NCI-H510A (cell line): ENCODE measurements around the gene SCGB1A1.
"Not testable (repeated sequence)": the region's sequence is repeated elsewhere in the genome, so short reads cannot be mapped to it uniquely, and the experiment has no call there.

Experiments used
- DNase-seq: peaks from one replicate; lab custom pipeline; 2025; lab: John Stamatoyannopoulos, UW

Gene SCGB1A1

DNA sequence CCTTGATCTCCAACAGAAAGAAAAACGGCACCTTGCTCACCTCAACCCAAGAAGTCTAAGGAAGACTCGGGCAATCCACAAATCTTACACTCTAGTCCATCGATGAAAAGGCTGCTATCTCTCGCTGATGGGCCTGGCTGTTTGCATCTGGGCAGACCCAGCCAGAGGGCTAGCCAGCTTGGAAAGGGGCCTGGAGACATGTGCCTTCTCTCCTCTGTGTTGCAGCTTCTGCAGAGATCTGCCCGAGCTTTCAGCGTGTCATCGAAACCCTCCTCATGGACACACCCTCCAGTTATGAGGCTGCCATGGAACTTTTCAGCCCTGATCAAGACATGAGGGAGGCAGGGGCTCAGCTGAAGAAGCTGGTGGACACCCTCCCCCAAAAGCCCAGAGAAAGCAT lies 3.2 kb downstream of the SCGB1A1 start:
- DNase-seq, result no peak

DNA sequence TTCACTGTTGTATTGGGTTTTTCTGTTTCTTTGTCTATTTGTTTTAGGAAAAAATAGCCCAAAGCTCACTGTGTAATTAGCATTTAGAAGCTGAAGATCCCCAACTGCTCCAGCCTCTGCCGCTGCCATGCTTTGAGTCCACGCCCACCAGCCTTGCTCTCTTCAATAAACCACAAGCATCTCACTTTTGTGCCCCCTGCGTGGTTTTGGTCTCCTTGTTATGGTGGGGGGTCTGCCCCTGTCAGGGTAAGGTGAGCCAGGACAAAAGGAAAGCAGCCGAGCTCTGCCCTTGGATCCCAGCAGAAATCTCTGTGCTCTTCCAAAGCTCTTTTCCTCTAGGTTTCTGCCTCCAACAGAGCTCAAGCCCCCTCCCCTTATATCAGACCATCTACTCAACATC lies 4.2 kb downstream of the SCGB1A1 start:
- no peak for DNase-seq

DNA sequence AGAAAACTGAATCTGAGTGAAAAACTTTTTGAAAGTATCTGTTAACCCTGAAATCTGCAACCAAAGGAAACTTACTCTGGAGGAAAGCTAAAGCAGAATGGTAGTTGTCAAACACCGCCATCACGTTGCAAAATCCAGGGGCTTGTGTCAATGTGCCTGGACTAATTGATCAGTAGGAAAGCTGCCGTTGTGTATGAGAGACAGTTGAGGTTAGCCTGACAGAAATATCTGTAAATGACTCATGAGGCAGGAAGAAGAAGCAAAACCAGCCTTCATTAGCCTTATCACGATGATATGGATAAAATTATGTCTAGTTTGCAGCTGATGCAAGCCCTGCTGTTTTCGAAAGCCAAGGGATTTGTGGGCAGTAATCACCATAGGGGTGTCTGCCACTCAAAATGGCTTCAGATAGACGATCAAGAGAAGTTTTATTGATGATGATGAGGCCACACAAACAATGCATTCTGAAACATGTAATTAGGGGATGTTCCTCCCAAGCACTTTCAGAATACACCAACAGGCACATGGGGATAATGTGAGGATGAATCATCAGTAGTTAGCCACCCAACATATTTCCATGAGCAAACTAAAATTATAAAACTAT lies 8.9 kb downstream of the SCGB1A1 start:
- no peak for DNase-seq

DNA sequence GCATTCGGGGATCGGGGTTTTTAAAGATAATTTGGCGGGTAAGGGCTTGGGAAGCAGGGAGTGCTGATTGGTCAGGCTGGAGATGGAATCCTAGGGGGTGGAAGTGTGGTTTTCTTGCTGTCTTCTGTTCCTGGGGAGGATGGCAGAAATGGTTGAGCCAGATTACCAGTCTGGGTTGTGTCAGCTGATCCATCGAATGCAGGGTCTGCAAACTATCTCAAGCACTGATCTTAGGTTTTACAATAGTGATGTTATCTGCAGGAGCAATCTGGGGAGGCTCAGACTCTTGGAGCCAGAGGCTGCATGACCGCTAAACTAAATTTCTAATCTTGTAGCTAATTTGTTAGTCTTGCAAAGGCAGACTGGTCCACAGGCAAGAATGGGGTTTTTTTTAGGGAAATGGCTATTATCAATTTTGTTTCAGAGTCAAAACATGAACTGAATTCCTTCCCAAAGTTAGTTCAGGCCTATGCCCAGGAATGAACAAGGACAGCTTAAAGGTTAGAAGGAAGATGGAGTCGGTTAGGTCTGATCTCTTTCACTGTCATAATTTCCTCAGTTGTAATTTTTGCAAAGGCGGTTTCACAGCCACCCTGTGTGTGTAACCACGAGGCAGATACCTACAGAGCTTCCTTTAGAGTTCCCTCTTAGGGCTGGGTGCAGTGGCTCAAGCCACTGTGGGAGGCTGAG lies 10.2 kb downstream of the SCGB1A1 start:
- DNase-seq, result no peak

DNA sequence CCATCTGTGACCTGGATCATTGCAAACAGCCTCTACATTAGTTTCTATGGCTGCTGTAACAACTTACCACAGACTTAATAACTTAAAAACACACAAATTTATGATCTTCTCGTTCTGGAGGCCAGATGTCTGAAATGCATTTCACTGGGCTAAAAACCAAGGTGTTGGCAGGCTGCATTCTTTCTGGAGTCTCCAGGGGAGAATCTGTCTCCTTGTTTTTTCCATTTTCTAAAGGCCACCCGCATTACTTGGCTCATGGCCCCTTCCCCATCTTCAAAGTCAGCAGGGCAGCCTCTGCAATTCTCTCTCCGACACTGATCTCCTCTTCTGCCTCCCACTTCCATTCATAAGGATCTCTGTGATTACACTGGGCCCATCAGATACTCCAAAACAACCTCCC lies 11.6 kb downstream of the SCGB1A1 start:
- no peak for DNase-seq

DNA sequence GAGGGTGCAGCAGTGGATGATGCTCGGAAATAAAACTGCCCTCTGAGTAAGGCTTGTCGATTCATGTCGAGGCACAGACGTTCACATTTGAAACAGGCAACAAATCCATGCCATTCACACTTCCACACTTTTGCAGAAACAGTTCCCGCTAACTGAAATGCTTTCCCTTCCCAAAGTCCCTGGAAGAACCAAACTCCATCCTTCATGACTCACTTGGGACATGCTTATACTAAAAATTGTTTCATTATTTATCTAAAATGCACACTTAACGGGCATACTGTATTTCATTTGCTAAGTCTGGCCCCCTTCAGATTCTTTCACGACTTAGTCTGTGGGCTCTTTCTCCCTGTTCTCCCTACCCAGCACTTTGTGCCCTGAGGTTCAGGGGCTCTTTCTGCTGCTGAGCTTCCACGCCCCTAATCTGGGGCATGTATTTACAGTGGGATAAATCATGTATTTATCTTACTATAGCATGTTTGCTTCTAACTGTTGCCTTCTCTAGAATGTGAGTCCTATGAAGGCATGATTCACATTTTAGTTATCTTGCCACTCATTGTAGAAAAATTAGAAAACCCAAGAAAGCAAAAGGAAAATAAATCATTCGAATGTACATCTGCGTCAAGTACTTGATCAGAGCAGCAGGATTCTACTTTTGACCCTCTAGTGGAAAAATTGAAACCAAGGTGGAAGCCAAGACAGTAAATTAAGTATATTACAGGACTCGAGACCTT lies 12.5 kb downstream of the SCGB1A1 start:
- DNase-seq, result no peak

DNA sequence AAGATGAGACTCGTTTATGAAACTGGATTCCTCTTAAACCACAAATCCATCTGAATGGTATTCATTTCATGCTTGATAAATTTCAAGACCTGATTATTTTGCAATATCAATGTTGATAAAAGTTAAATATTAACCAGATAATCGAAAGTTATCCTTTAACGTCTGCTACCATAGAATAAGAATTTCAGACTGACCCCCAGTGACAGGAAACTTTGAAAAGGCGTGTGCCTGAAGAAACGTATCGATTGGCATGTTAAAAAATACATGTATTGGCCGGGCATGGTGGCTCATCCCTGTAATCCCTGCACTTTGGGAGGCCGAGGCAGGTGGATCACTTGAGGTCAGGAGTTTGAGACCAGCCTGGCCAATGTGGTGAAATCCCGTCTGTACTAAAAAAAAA lies 13.9 kb downstream of the SCGB1A1 start:
- no peak for DNase-seq

DNA sequence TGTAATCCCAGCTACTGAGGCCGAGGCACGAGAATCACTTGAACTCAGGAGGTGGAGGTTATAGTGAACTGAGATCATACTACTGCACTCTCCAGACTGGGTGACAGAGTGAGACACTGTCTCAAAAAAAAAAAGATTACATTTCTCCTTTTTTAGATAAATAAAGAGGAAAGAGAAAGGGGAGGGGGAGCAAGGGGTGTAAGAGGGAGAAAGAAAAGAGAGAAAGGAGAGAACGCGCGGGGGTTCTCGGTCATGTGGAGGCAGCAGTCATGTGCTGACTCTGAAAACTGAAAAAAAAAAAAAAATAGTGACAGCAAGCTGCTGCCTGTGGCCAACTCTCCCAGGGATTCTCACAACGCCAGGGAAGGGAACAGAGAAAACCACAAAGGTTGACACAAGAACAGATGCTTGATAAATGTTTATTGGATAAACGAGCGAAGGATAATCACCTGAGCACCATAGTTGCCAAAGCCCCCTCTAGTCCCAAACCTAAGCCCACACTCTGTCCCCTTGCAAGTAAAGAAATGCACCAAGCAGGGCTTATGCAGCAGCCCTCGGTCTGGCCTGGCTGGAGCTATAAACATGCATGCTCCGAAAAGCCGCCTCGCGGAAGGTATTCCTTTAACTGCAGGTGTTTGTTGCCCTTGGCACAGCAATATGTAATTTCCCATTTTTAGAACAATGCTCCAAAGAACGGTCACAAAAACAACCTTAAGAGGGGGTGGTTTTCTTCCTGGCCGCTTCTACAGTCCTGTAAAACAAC lies 14.5 kb downstream of the SCGB1A1 start:
- DNase-seq, result no peak

DNA sequence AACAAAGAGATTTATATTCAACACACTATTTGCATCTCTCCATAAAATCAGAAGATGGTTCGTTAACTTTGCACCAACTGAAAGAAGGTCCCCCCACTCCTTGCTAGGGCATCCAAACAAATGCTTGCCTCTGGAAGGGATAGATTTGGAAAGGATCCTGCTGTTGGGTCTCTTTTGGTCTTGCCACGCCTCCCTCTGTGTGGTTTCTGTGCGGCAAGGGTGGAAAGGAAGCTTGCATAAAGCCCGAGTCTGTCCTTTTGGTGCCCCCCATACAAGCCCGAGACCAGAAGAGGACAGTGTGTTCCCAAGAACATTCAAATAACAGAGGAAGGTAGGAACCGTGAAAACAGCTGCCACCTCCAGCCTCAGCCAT lies 15.1 kb downstream of the SCGB1A1 start:
- DNase-seq, result no peak

DNA sequence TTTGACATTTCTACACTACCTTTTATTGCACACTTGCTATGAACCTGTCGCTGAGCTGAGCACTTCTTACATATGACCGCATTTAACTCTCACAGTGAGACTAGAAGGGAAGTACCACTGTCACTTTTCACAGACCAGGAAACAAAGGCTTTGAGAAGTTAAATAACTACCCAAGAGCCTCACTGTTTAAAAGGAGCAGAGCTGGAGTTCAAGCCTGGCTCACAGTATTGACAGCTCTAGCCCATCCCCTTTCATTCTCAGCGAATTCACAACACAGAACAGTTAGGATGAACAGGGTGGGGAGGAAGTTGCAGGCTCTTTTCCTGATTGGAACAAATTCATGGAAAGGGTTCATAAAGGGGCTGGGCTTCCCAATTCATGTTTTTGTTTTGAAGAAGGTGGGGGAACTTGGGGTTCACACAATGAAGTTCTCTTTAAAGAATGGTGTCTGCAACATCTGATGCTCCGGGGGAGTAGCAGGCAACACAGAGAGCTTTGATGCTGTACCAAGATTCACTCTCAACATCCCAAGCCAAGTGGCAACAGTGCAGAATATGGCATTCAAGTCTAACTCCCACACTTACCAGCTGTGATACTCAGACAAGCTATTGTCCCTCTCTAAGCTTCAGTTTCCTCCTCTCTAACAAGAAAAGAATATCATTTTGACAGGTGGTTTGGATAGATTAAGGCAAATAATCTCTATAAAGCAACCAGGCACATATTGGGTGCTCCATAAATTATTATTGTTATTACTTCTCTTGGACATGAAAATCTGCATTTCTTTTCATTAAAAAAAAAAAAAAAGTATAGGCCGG lies 17.2 kb downstream of the SCGB1A1 start:
- no peak for DNase-seq

DNA sequence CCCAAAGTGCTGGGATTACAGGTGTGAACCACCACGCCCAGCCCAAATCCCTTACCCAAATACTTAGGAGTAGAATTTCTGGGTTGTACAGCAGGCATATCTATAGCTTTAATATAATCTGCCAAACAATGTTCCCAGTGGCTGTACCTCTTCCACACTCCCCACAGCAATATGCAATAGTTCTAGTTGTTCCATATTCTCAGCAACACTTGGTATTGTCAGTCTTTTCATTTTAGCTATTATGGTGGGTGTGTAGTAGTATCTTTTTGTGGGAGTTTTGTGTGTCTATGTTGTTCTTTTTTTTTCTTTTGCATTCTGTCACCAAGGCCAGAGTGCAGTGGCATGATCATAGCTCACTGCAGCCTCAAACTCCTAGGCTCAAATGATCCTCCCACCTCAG lies 18.8 kb downstream of the SCGB1A1 start:
- no peak for DNase-seq

DNA sequence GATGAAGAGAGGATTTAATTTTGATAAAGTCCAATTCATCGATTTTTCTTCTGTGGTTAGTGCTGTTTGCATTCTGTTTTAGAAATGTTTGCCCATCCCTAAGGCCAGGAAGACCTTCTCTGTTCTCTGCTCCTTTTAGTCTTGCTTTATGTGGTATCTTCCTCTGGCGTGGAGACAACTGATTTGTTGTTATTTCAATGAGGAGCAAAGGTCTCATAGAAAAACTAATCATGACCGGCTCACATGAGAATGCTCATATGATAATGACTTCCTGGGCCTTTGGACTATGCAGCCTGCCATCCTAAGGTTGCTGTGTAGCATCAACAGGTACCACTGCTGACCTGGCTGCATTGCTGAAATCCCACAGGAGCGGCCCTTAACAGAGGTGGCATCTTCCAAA lies 19.8 kb downstream of the SCGB1A1 start:
- DNase-seq, result no peak

DNA sequence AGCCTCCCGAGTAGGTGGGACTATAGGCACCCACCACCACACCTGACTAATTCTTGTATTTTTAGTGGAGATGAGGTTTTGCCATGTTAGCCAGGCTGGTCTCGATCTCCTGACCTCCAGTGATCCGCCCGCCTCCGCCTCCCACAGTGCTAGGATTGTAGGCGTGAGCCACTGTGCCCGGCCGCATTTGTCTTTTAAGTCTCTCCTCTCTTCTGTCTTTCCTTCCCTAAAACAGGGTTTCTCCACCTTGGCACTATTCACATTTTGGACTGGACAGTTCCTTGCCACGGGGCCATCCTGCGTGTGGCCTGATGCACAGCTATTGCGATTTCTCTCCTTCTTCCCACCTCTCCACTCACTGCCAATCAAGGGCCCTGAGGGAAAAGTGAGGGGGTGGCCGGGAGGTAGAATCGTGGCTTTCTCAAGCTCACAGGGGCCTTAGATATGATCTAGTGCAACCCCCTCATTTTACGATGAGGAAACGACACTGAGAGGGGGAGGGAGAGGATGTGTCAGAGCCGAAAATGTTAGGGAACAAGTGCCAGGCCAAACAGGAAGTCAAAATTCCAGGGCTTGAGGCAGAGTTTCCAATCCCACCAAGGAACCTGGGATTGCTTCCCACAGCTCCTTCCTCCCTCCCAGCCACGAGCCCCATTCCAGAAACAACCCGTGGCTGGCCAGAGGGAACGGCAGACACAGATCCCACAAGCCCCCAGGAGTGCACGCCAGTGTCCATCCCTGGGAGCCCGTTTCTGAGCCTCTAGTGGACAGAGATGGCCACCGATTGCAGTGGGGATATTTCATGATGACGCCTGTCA lies 21.2 kb downstream of the SCGB1A1 start:
- no peak for DNase-seq

DNA sequence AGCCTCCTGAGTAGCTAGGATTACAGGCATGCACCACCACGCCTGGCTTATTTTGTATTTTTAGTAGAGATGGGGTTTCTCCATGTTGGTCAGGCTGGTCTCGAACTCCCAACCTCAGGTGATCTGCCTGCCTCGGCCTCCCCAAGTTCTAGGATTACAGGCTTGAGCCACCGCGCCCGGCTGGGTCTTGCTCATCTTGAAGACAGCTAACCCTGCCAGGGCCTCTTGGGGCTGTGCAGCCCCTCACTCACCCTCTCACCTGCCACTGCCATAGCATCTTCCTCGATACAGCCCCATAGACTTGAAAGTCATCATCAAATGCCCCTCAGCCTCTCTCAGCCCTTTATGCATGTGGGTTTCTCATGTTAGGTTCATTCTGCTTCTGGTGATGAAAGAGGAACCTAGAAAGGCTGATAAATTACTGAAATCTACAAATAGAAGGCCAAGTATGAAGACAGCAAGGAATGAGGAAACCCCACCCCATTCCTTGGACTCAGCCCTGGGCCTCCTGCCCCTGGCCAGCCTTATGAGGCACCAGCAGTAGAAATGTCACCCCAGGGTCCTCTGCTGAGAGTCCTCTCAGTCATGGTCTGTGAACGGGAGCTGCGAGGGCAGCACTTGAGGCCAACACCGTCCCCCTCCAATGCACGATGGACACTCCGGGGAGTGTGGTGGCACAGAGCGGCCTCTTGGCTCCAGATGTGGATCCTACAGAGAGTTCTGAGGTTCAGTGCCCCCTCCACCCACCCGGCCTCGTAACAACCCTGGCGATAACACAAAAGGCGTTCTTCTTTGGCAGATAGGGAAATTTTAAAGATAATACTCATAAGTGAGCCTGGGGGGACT lies 24.8 kb downstream of the SCGB1A1 start:
- no peak for DNase-seq

DNA sequence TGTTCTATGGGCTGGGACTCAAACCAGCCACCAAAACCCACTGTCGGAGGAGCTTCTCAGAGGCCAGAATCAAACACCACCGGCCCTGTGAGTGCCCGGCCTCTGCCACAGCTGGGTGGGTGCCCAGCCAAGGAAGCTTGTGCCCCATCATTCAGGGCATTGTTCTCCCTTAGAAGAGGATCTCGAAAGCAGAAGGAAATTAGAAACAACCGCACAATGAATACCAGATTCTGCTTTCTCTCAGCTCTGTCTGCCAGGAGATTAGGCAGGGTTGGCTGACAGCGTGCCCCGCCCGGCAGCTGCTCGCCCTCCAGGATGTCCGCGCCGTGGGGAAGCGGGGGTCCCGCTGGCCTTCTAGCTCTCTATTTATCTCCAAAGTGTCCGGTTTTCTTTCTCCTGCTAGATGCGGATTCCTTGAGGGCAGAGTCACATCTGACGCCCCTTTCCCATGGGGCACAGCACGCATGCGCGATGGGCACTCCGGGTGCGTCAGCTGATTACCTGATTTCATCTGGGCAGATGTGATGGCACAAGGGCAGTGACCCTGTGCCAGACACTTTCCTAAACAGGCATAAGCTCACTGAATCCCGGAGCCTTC lies 25.5 kb downstream of the SCGB1A1 start:
- DNase-seq, result no peak

DNA sequence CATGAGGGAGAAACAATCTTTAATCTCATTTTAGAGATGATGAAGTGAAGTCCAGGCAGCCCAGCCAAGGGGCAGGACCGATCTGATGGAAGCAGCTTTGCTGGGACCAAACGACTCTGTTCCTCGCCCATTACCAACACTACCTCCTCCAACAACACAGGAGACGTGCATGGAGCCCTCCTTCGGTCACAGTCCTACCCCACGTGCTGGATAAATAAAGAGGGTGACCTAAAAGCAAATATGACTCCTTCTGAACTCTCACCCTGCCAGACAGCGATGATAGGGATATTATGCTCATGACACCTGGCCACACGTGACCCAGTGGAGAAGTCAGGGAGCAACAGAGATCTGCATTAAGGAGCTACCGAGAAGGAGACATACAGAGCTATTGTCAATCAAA lies 26.0 kb downstream of the SCGB1A1 start:
- no peak for DNase-seq

DNA sequence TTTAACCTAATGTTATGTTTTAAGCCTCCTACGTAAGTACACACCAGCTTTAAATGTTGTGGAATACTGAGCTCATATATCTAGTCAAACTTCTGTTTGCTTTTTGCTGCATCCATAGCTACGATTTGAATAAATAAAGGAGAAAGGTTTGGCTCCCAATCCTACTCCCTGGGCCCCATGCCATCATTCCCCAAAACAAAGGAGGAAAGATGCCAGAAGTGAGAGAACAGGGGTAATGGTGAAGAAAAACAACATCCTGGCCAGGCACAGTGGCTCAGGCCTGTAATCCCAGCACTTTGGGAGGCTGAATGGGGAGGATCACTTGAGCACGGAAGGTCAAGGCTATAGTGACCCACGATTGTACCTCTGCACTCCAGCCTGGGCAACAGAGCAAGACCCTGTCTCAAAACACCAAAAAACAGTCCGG lies 26.5 kb downstream of the SCGB1A1 start:
- no peak for DNase-seq

DNA sequence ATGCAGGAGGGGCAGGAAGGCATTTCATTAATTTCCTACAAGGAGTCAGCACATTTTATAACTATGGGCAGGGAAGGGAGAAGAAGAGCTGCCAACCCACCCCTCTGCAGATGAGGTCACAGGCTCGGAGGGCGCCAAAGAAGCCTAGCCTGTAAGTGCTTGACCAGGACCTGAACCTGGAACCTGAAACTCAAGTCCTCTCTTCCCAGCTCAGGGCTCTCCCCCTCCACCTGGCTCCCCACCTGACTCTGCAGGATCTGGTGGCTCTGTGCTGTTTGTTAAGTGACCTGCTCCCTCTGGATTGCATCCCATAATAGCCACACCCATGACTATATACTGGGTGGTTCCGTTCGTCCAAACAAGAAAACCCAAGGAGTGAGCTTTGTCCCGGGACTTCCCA lies 27.3 kb downstream of the SCGB1A1 start:
- DNase-seq, result no peak

DNA sequence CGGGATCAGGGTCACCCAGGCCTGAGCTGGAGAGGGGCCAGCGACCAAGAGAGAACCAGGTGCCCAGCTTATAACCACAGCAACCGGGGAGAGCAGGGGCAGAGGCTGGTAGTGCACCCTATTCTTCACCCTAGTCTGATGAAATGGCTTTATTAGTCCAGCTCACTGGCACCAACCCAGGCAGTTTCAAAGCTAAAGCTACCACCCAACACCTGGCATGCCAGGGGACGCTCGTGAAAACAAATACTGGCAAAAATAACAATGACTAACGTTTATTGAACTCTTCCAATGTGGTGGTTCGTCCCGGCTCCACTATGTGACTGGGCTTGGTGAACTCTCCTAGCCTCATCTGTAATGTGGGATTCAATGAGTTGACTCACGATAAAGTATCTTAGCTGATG lies 30.6 kb downstream of the SCGB1A1 start:
- no peak for DNase-seq

DNA sequence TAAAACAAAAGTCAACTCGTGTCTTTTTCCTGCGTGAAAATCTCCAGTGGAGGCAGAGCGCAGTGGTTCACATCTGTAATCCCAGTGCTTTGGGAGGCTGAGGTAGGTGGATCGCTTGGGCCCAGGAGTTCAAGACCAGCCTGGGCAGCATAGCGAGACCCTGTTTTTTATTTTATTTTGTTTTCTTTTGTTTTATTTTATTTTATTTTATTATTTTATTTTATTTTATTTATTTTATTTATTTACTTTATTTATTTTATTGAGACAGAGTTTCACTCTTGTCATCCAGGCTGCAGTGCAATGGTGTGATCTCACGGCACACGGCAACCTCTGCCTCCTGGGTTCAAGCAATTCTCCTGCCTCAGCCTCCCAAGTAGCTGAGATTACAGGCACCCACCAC lies 31.1 kb downstream of the SCGB1A1 start:
- not testable (repeated sequence) for DNase-seq
